ENCODE results near the gene SEC23A.

Gene SEC23A

GRCh38 chr14:39038542-39038941 lies 64.5 kb downstream of the SEC23A start:
- H3K27me3 ChIP-seq (ENCODE audit: low read depth, low read length), result no peaks in the 10 kb centered on the region
- H3K36me3 ChIP-seq (replicated peaks; ENCODE audit: low read depth, low read length), result peaks cover 44% of the 10 kb centered on the region
- TF ChIP-seq EZH2phosphoT487 (IDR thresholded peaks at IDR 0.05; ENCODE audit: low read depth), result no peak
- TF ChIP-seq, protein P1, sequence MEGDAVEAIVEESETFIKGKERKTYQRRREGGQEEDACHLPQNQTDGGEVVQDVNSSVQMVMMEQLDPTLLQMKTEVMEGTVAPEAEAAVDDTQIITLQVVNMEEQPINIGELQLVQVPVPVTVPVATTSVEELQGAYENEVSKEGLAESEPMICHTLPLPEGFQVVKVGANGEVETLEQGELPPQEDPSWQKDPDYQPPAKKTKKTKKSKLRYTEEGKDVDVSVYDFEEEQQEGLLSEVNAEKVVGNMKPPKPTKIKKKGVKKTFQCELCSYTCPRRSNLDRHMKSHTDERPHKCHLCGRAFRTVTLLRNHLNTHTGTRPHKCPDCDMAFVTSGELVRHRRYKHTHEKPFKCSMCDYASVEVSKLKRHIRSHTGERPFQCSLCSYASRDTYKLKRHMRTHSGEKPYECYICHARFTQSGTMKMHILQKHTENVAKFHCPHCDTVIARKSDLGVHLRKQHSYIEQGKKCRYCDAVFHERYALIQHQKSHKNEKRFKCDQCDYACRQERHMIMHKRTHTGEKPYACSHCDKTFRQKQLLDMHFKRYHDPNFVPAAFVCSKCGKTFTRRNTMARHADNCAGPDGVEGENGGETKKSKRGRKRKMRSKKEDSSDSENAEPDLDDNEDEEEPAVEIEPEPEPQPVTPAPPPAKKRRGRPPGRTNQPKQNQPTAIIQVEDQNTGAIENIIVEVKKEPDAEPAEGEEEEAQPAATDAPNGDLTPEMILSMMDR (IDR thresholded peaks at IDR 0.05; ENCODE audit: low read depth, low read length), result no peak
- no peaks in the 10 kb centered on the region for H3K79me2 ChIP-seq (ENCODE audit: low read length)
- H3K9me3 ChIP-seq (ENCODE audit: insufficient read depth, low read length), result no peaks in the 10 kb centered on the region
- H3K4me3 ChIP-seq (ENCODE audit: low read length), result no peak overlapping the region
- no peaks in the 10 kb centered on the region for H4K20me1 ChIP-seq (ENCODE audit: insufficient read depth, low read length)
- no peak overlapping the region for H3K4me2 ChIP-seq (ENCODE audit: low read length)
- peaks cover 4% of the 10 kb centered on the region for H3K4me1 ChIP-seq (ENCODE audit: low read length)
- no peak overlapping the region for H2AFZ ChIP-seq (ENCODE audit: low read depth, low read length)
- H3K27ac ChIP-seq (ENCODE audit: low read length), result no peak overlapping the region
- H3K9ac ChIP-seq (ENCODE audit: low read length), result no peak overlapping the region

DNA sequence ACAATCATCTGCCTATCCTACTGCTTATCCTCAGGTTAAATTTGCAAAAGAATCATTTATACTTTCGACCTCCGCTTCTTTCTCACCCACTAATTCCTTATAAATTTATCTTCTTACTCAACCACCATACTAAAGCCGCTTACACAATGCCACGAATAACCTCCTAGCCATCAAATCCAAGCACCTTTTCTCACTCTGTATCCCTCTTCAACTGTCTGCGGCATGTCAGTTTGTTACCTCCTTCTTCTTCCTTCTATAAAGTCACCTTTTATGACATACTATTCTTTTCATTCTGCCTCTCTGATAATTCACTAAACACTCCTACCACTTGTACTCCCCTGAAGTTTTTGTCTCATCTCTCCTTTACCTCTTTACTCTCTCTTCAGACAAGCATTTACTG lies 66.3 kb downstream of the SEC23A start:
- no peaks in the 10 kb centered on the region for H3K9me3 ChIP-seq (ENCODE audit: insufficient read depth, low read length)
- H3K4me3 ChIP-seq (ENCODE audit: low read length), result no peak overlapping the region
- H3K27me3 ChIP-seq (ENCODE audit: low read depth, low read length), result no peaks in the 10 kb centered on the region
- H3K4me2 ChIP-seq (ENCODE audit: low read length), result no peak overlapping the region
- no peak for TF ChIP-seq EZH2phosphoT487 (IDR thresholded peaks at IDR 0.05; ENCODE audit: low read depth)
- TF ChIP-seq, protein P1 (IDR thresholded peaks at IDR 0.05; ENCODE audit: low read depth, low read length), result no peak
- no peak overlapping the region for H3K9ac ChIP-seq (ENCODE audit: low read length)
- no peaks in the 10 kb centered on the region for H3K79me2 ChIP-seq (ENCODE audit: low read length)
- no peaks in the 10 kb centered on the region for H4K20me1 ChIP-seq (ENCODE audit: insufficient read depth, low read length)
- H3K4me1 ChIP-seq (ENCODE audit: low read length), result peaks cover 4% of the 10 kb centered on the region
- no peak overlapping the region for H2AFZ ChIP-seq (ENCODE audit: low read depth, low read length)
- H3K36me3 ChIP-seq (replicated peaks; ENCODE audit: low read depth, low read length), result peaks cover 48% of the 10 kb centered on the region
- no peak overlapping the region for H3K27ac ChIP-seq (ENCODE audit: low read length)

- no peak overlapping the region for H3K4me3 ChIP-seq (ENCODE audit: low read length)
- H2AFZ ChIP-seq (ENCODE audit: low read depth, low read length), result no peak overlapping the region
- peaks cover 48% of the 10 kb centered on the region for H3K36me3 ChIP-seq (replicated peaks; ENCODE audit: low read depth, low read length)
- no peaks in the 10 kb centered on the region for H4K20me1 ChIP-seq (ENCODE audit: insufficient read depth, low read length)
- no peak overlapping the region for H3K9ac ChIP-seq (ENCODE audit: low read length)
- H3K9me3 ChIP-seq (ENCODE audit: insufficient read depth, low read length), result no peaks in the 10 kb centered on the region
- TF ChIP-seq, protein P1 (IDR thresholded peaks at IDR 0.05; ENCODE audit: low read depth, low read length), result no peak
- no peak for TF ChIP-seq EZH2phosphoT487 (IDR thresholded peaks at IDR 0.05; ENCODE audit: low read depth)
- H3K27ac ChIP-seq (ENCODE audit: low read length), result no peak overlapping the region
- no peaks in the 10 kb centered on the region for H3K79me2 ChIP-seq (ENCODE audit: low read length)
- H3K4me2 ChIP-seq (ENCODE audit: low read length), result no peak overlapping the region
- peaks cover 4% of the 10 kb centered on the region for H3K4me1 ChIP-seq (ENCODE audit: low read length)
- no peaks in the 10 kb centered on the region for H3K27me3 ChIP-seq (ENCODE audit: low read depth, low read length)
Measured at GRCh38 chr14:39035336-39035735, 67.7 kb downstream of the SEC23A start.

GRCh38 chr14:39034481-39035296 lies 68.3 kb downstream of the SEC23A start:
- Histone ChIP-seq H2AFZ (ENCODE audit: low read depth, low read length) (no peak overlapping the region), H3K4me1 (ENCODE audit: low read length) (peaks cover 4% of the 10 kb centered on the region), H3K4me2 (ENCODE audit: low read length) (no peak overlapping the region), H3K27ac (ENCODE audit: low read length) (no peak overlapping the region), H4K20me1 (ENCODE audit: insufficient read depth, low read length) (no peaks in the 10 kb centered on the region), H3K79me2 (ENCODE audit: low read length) (no peaks in the 10 kb centered on the region), H3K36me3 (replicated peaks; ENCODE audit: low read depth, low read length) (peaks cover 48% of the 10 kb centered on the region), H3K9me3 (ENCODE audit: insufficient read depth, low read length) (no peaks in the 10 kb centered on the region), H3K4me3 (ENCODE audit: low read length) (no peak overlapping the region), H3K27me3 (ENCODE audit: low read depth, low read length) (no peaks in the 10 kb centered on the region), H3K9ac (ENCODE audit: low read length) (no peak overlapping the region)
- TF ChIP-seq EZH2phosphoT487 (IDR thresholded peaks at IDR 0.05; ENCODE audit: low read depth), result no peak
- TF ChIP-seq, protein P1 (IDR thresholded peaks at IDR 0.05; ENCODE audit: low read depth, low read length), result 0 out of 2 replicates have a peak, but pooled peaks have one; percentile 6
